Stimulated activated CD4-positive, alpha-beta T cell treated with anti-CD3 and anti-CD28 coated beads, TNF-alpha, amount 100 ng/mL, for 4 hours (primary cell): ENCODE measurements around the gene SLC30A3.
"Not testable (repeated sequence)": the region's sequence is repeated elsewhere in the genome, so short reads cannot be mapped to it uniquely, and the experiment has no call there.

ENCODE experiments used
- DNase-seq, 3 experiments: peaks; one replicate each; pipeline ENCODE4 v3.0.0-alpha.2; 2020; ENCODE audit warnings: low read depth in 3 of 3

The SLC30A3 gene, protein sequence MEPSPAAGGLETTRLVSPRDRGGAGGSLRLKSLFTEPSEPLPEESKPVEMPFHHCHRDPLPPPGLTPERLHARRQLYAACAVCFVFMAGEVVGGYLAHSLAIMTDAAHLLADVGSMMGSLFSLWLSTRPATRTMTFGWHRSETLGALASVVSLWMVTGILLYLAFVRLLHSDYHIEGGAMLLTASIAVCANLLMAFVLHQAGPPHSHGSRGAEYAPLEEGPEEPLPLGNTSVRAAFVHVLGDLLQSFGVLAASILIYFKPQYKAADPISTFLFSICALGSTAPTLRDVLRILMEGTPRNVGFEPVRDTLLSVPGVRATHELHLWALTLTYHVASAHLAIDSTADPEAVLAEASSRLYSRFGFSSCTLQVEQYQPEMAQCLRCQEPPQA

GRCh38 chr2:27262379-27263286 is at the start of gene SLC30A3:
Gene SLC30A3, minus strand, starts transcription at chr2:27263047. Its CDS starts 141 bp downstream, at chr2:27262906.
- DNase-seq, result peak; percentile 46 to 61 (median 51)

DNA sequence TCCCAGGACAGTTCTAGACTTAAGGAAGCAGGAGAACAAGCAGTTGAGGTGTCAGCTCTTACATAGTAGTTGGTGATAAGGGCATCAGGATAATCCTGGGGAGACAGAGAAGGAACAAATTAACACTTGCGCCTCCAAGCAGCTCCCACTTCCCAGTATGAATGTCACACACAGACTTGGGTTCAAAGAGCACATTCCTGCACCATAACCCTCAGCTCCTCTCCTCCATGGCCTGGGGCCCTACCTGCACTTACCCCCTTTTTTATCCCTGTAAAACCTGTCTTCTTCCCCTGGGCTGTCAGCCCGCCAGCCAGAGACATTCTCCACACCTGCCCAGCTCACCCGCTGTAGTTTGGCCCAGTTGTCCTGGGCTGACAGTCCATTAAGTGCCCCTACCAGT is 49.3 kb upstream of the SLC30A3 start:
- no peak for DNase-seq

- no peak for DNase-seq
Measured at GRCh38 chr2:27309651-27310050, 46.8 kb upstream of the SLC30A3 start.

DNA sequence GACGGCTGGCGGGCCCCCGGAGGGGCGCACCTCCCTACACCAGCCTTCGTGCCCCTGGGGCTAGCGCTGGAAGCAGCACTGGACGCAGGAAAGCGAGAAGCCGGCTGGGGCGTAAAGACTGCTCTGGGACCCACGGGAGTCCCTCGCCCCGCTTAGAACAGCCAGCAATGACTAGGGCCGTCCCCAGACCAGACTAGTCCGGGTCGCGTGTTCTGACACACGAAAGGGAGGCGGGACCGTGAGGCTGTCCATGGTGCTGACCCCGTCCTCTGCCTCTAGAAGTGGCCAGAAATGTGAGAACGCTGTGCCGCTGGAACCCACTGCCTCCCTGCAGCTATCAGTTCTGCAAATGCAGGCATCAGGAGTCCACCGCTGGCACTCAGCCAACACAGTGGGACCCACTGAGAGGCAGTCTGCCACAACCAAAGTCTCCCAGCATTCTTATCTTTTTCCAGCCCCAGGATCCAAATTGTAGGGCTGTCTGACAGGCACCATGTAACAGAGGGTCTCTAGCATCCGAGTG is 45.6 kb upstream of the SLC30A3 start, which contains the start of gene UCN:
Gene UCN (minus strand): TSS at position 87 of the 523 bp plus-strand sequence. CDS start 550 bp downstream, outside the sequence.
- DNase-seq, result no peak

DNA sequence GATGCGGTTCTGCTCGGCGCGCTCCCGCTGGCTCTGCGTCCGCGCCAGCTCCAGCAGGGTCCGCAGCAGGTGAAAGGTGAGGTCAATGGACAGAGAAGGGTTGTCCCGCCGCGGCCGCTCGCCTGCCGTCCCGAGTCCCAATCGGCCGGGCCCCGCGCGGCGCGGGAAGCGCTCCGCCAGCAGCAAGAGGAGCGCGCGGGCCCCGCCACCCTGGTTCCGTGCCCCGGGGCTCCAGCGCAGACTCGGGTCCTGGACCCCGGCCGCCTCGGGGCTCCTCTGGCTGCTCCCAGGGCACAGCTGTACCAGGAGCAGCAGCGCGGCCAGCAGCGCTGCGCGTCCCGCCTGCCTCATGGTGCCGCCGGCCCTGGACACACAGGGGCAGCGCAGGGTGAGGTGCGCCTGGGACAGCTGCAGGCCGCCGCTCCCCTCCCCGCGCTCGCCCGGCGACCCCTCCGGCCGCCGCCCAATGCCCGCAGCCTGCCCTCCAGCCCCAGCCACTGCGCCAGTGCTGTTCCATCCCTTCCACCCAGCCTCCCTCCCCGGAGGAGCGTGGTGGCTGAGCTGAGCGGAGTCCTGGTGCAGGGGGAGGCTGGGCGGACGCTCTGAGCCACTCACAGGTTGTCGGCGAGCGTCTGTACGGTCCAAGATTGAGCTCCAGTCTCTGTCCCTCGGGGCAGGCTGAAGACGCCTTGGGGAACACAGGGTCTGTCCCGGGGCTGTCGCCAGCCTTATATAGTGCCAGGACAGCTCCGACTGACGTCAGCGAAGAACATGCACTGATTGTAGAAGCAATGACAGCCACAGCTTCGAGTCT is 44.9 kb upstream of the SLC30A3 start:
- no peak for DNase-seq

- DNase-seq, result no peak
Measured at GRCh38 chr2:27307287-27307544, 44.4 kb upstream of the SLC30A3 start.

DNA sequence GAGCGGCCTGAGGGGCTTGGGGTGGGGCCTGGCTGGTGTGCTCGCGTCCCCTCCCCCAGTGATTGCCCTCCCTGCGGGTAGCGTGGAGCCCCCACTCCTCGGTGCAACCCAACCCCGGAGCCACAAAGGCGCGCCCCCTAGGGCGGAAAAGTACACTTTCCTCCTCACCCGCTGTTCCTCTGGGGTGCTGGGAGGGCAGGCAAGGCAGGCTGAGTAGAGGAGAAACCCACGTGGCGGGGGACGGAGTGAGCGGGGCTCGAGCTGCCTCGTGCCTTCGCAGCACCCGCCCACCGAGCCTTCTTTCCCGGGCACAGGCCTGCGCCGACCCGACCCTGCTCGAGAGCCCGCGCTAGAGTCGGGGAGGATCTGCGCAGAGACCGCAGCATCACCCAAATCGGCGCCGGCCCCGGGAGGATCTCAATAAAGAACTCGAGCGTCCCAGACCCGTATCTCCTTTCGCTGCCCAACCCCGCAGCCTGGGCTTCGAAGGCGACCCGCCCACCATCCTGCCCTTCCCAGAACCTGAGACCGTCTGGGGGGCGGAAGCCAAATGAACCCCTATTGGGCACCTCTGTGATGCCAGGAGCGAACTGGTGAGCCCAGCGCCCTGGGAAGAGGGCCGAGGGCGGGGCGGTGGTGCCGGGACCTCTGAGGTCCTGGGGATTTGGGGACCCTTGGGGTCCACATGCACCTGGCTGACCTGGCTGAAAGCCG is 43.9 kb upstream of the SLC30A3 start:
- DNase-seq, result peak in 1 of 3 experiments; percentile 26

DNA sequence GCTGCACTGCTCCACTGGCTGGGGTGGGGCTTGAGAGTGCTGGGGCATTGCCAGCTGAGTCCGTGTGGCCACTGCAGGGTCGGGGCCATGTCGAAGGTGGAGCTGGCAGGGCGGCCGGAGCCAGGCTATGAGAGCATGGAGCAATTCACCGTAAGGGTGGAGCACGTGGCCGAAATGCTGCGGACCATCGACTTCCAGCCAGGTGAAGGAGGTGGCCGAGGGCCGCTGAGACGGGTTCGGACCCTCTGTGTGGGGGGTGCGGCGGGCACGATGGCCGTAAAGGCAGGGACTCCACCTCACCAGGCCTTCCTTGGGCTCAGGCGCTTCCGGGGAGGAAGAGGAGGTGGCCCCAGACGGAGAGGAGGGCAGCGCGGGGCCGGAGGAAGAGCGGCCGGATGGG is 43.3 kb upstream of the SLC30A3 start:
- no peak for DNase-seq

DNA sequence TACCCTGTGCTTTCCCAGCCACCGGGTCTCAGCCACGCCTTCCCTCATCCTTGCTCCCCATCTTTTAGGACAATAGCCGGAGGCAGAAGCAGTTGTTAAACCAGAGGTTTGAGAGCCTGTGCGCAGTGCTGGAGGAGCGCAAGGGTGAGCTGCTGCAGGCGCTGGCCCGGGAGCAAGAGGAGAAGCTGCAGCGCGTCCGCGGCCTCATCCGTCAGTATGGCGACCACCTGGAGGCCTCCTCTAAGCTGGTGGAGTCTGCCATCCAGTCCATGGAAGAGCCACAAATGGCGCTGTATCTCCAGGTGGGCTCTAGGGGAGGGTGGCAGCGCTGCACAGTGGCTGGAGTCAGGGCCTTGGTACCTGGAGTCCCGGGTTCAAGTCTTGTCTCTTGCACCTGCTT is 42.7 kb upstream of the SLC30A3 start:
- DNase-seq, result no peak

- no peak for DNase-seq
Measured at GRCh38 chr2:27304488-27305240, 41.8 kb upstream of the SLC30A3 start.

DNA sequence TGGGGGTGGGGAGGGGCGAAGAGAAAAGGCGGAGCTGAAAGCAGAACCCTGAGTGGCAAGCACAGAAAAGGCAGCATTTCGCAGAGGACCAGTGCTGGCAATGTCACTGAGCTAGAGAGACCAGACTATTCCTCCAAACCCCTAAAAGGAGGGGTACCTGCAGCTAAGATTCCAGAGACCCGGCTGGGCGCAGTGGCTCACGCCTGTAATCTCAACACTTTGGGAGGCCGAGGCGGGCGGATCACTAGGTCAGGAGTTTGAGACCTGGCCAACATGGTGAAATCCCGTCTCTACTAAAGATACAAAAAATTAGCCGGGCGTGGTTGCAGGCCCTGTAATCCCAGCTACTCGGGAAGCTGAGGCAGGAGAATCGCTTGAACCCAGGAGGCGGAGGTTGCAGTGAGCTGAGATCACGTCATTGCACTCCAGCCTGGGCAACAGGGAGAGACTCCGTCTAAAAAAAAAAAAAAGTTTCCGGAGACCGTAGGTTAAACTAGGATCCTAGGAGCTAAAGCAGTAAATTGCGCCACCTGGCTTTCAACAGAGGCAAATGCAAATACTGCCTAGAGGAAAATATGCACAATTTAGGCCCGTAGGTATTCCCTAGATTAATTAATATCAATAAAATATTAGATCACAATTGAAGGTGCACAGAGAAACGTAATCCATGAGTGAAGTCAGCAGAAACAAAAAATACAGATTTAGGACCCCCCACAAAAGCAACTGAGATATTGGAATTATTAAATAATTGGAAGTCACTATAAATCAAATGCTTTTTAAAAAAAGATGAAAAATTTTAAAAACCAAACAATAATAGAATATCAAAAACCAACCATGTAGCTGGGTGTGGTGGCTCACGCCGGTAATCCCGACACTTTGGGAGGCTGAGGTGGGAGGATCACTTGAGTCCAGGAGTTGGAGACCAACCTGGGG is 40.5 kb upstream of the SLC30A3 start:
- peak in 1 of 3 experiments; percentile 28 for DNase-seq

- not testable (repeated sequence) for DNase-seq
Measured at GRCh38 chr2:27300606-27301005, 37.8 kb upstream of the SLC30A3 start.

DNA sequence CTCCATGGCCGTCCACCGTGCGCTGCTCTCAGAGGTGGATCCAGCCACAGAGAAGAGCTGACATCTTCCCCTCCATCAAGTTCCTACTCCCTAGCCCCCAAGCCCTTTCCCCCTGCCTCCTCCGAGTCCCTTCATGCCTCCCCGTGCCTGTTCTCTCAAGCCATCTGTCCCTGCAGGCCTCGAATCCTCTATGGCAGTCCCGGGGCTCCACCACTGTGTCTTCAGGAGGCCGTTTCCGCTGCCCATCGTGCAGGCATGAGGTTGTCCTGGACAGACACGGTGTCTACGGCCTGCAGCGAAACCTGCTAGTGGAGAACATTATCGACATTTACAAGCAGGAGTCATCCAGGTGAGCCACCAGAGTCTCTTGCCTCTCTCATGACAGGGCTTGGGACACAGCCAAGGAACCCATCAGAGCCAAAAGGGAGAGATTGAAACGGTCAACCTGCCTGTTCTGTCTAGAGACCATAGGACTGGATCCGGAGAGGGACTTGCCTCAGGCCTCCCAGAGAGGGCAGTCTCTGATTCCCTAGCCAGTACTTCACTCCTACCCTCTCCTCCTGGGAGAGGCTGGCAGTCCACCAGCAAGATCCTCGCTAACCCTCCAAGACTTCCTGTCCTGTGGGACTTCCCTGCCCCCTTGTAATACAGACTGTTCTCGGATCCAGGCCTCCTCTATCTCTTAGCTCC is 35.7 kb upstream of the SLC30A3 start:
- DNase-seq, result no peak

DNA sequence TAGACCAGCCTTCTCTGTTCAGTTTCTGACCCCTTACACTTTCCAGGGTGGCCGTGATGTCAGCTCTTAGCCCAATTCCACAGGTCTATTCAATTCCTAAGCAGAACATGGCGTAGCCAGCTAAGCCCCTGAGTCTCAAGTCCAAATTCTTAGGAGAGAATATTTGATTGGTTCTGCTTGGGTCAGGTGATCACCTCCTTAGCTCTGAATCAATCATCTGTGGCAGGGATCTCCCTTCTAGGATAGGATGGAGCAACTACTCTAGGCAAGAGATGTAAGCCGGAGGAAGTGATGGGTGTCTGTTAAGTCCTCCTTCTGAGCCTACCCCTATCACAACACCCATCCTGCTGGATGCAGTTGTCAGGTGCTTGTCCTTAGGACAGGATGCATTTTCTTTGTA is 34.3 kb upstream of the SLC30A3 start:
- no peak for DNase-seq

DNA sequence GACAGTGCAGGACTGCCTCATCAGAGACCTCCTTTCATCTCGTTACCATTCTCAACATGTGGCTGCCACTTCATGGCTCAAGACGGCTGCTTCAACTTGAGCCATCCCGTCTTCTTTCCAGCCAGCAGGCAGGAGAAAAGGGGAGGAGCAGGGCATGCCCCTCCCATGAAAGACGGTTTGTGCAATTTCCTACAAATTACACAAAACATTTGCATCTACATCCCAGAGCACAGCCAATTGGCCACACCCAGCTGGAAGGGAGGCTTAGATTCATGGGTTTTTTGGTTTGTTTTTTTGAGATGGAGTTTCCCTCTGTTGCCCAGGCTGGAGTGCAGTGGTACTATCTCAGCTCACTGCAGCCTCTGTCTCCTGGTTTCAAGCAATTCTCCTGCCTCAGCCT is 33.6 kb upstream of the SLC30A3 start:
- DNase-seq, result no peak

DNA sequence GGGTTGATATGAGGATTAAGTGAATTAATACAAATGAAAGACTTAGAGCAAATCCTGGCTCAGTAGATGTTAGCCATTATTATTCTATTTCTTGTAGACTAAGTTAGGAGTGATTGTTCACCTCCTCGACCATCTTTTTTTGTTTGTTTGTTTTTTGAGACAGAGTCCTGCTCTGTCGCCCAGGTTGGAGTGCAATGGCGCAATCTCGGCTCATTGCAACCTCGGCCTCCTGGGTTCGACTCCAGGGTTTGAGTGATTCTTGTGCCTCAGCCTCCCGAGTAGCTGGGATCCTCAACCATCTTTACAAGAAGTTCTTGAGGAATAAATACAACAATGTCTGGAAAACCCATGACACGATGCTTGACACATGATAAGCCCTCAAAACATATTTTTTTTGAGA is 32.1 kb upstream of the SLC30A3 start:
- no peak for DNase-seq

GRCh38 chr2:27291865-27292264 is 29.0 kb upstream of the SLC30A3 start:
- no peak for DNase-seq

- no peak for DNase-seq
Measured at GRCh38 chr2:27290549-27290948, 27.7 kb upstream of the SLC30A3 start.

GRCh38 chr2:27288610-27289009 is 25.8 kb upstream of the SLC30A3 start:
- no peak for DNase-seq
